H9 (cell line): Measurements from ENCODE around the gene SH2D1B. TPM values are rescaled to one million over a fixed set of nuclear protein-coding genes. Genes with fewer than 3 reads are reported as not detected.
A peak's percentile ranks its signal among the peaks of the same experiment; 100 is the strongest.

Experiments used
- DNase-seq: peaks from one replicate; pipeline ENCODE4 v3.0.0-alpha.2; 2017
- H2AFZ ChIP-seq: one replicate; pipeline ENCODE4 v1.6.1; 2013; ENCODE audit warnings: mild to moderate bottlenecking, low read length, control low read depth, moderate library complexity
- H2AK5ac ChIP-seq: 2 replicates; pipeline ENCODE4 v1.6.1; 2013; ENCODE audit warnings: low read length, control low read depth, mixed read lengths; ENCODE audit not compliant: insufficient read length
- H2BK120ac ChIP-seq: one replicate; pipeline ENCODE4 v1.6.1; 2013; ENCODE audit warnings: low read depth, mild to moderate bottlenecking, low read length, control low read depth, inconsistent platforms; ENCODE audit not compliant: poor library complexity, severe bottlenecking
- H2BK12ac ChIP-seq: 2 replicates; pipeline ENCODE4 v1.6.1; 2013; ENCODE audit warnings: low read length, control low read depth, mixed read lengths, low read depth; ENCODE audit not compliant: insufficient read length
- H2BK15ac ChIP-seq: 2 replicates; pipeline ENCODE4 v1.6.1; 2013; ENCODE audit warnings: low read depth, low read length, control low read depth
- H2BK20ac ChIP-seq: one replicate; pipeline ENCODE4 v1.6.1; 2013; ENCODE audit warnings: low read depth, mild to moderate bottlenecking, low read length, control low read depth, inconsistent platforms; ENCODE audit not compliant: poor library complexity, severe bottlenecking
- H2BK5ac ChIP-seq: 2 replicates; pipeline ENCODE4 v1.6.1; 2013; ENCODE audit warnings: low read length, control low read depth, mixed read lengths; ENCODE audit not compliant: insufficient read length
- H3K14ac ChIP-seq: 2 replicates; pipeline ENCODE4 v1.6.1; 2013; ENCODE audit warnings: low read length, control low read depth; ENCODE audit not compliant: insufficient read depth
- H3K18ac ChIP-seq: 2 replicates; pipeline ENCODE4 v1.6.1; 2013; ENCODE audit warnings: low read depth, mild to moderate bottlenecking, mixed read lengths, low read length, control low read depth; ENCODE audit not compliant: insufficient read length
- H3K23ac ChIP-seq: 2 replicates; pipeline ENCODE4 v1.6.1; 2013; ENCODE audit warnings: low read length, control low read depth, mixed read lengths, low read depth; ENCODE audit not compliant: insufficient read length
- H3K23me2 ChIP-seq: 2 replicates; pipeline ENCODE4 v1.6.1; 2013; ENCODE audit warnings: low read depth, mild to moderate bottlenecking, mixed read lengths, low read length, control low read depth; ENCODE audit not compliant: insufficient read length, poor library complexity, severe bottlenecking
- H3K27ac ChIP-seq: 2 replicates; pipeline ENCODE4 v1.5.1; 2013; ENCODE audit warnings: low read length, control low read depth, mixed read lengths, low read depth; ENCODE audit not compliant: insufficient read length
- H3K27me3 ChIP-seq: 2 replicates; pipeline ENCODE4 v1.6.1; 2013; ENCODE audit warnings: low read length, control low read depth, inconsistent platforms; ENCODE audit not compliant: insufficient read depth
- H3K4ac ChIP-seq: 2 replicates; pipeline ENCODE4 v1.6.1; 2013; ENCODE audit warnings: low read depth, mild to moderate bottlenecking, control low read depth, inconsistent platforms, low read length, moderate library complexity
- H3K4me1 ChIP-seq: 2 replicates; pipeline ENCODE4 v1.6.1; 2013; ENCODE audit warnings: low read length, control low read depth, inconsistent platforms; ENCODE audit not compliant: insufficient read depth
- H3K4me2 ChIP-seq: 2 replicates; pipeline ENCODE4 v1.6.1; 2013; ENCODE audit warnings: low read length, control low read depth, mixed read lengths; ENCODE audit not compliant: insufficient read length, insufficient read depth
- H3K56ac ChIP-seq: 2 replicates; pipeline ENCODE4 v1.6.1; 2013; ENCODE audit warnings: low read depth, mild to moderate bottlenecking, mixed read lengths, low read length, control low read depth; ENCODE audit not compliant: insufficient read length
- H3K79me1 ChIP-seq: 2 replicates; pipeline ENCODE4 v1.6.1; 2013; ENCODE audit warnings: low read depth, mild to moderate bottlenecking, moderate library complexity, low read length, control low read depth, inconsistent platforms; ENCODE audit not compliant: insufficient read depth, poor library complexity, severe bottlenecking
- H3K79me2 ChIP-seq: 2 replicates; pipeline ENCODE4 v1.6.1; 2013; ENCODE audit warnings: low read length, control low read depth, inconsistent platforms; ENCODE audit not compliant: insufficient read depth
- H3K9ac ChIP-seq: 2 replicates; pipeline ENCODE4 v1.6.1; 2013; ENCODE audit warnings: low read length, control low read depth, mixed read lengths; ENCODE audit not compliant: insufficient read length; ENCODE audit errors: extremely low read depth
- H3K9me3 ChIP-seq: one replicate; pipeline ENCODE4 v1.6.1; 2013; ENCODE audit warnings: low read depth, low read length, inconsistent platforms; ENCODE audit not compliant: control insufficient read depth
- H3T11ph ChIP-seq: one replicate; pipeline ENCODE4 v1.6.1; 2013; ENCODE audit warnings: mild to moderate bottlenecking, low read length, control low read depth, inconsistent platforms
- H4K20me1 ChIP-seq: one replicate; pipeline ENCODE4 v1.6.1; 2013; ENCODE audit not compliant: control insufficient read depth, insufficient read length, insufficient read depth
- H4K5ac ChIP-seq: 2 replicates; pipeline ENCODE4 v1.6.1; 2013; ENCODE audit warnings: low read depth, mild to moderate bottlenecking, mixed read lengths, low read length, control low read depth; ENCODE audit not compliant: insufficient read length
- H4K8ac ChIP-seq: replicated peaks from 2 replicates; pipeline ENCODE4 v1.6.1; 2013; ENCODE audit warnings: low read length, control low read depth, mixed read lengths, low read depth; ENCODE audit not compliant: insufficient read length
- H4K91ac ChIP-seq: 2 replicates; pipeline ENCODE4 v1.6.1; 2013; ENCODE audit warnings: low read depth, mild to moderate bottlenecking, moderate library complexity, mixed read lengths, low read length, control low read depth; ENCODE audit not compliant: insufficient read length
- H3K27ac Mint-ChIP-seq, 3 experiments: 2 replicates in 2 of 3; 3 replicates in 1 of 3; pipeline ENCODE4 v1.8.0; 2020 to 2021; ENCODE audit warnings: mixed read lengths in 3 of 3, mild to moderate bottlenecking in 1 of 3, moderate library complexity in 1 of 3
- H3K27me3 Mint-ChIP-seq: 2 replicates; pipeline ENCODE4 v1.8.0; 2021; ENCODE audit warnings: low read depth, mild to moderate bottlenecking, moderate library complexity, mixed read lengths
- H3K36me3 Mint-ChIP-seq, 3 experiments: 2 replicates in 2 of 3; 3 replicates in 1 of 3; pipeline ENCODE4 v1.8.0; 2020 to 2021; ENCODE audit warnings: low read depth in 3 of 3, mixed read lengths in 3 of 3; ENCODE audit not compliant: insufficient read depth in 1 of 3
- H3K4me1 Mint-ChIP-seq, 2 experiments: 2 replicates each; pipeline ENCODE4 v1.8.0; 2020; ENCODE audit warnings: mixed read lengths in 2 of 2
- H3K4me3 Mint-ChIP-seq, 2 experiments: 2 replicates in 1 of 2; 3 replicates in 1 of 2; pipeline ENCODE4 v1.8.0; 2020 to 2021; ENCODE audit warnings: mild to moderate bottlenecking in 2 of 2, mixed read lengths in 2 of 2, moderate library complexity in 1 of 2
- H3K9me3 Mint-ChIP-seq, 2 experiments: 2 replicates in 1 of 2; 3 replicates in 1 of 2; pipeline ENCODE4 v1.8.0; 2020; ENCODE audit warnings: mild to moderate bottlenecking in 2 of 2, mixed read lengths in 2 of 2, moderate library complexity in 1 of 2
- CTCF ChIP-seq: fragments of 200-600 bp; sonication (generic); conservative IDR thresholded peaks from 3 replicates; pipeline ENCODE4 v1.8.0; 2021; ENCODE audit warnings: antibody characterized with exemption, mild to moderate bottlenecking
- WGBS: extraction: QIAGEN DNeasy Blood & Tissue Kit; methylation state at CpG from one replicate; pipeline ENCODE4 v1.1.7; 2013; ENCODE audit warnings: missing lambda C conversion rate, low lambda C conversion rate, mixed read lengths; ENCODE audit not compliant: insufficient read length; ENCODE audit errors: extremely low coverage; 5-methylcytosine and 5-hydroxymethylcytosine counted together
- total RNA-seq: library from RNA; stranded (reverse); gene quantifications from 2 replicates; pipeline ENCODE4 v1.2.1, GENCODE V29; 2021

SH2D1B gene
- total RNA-seq, 1 experiment from 2014 or later: not detected

DNA sequence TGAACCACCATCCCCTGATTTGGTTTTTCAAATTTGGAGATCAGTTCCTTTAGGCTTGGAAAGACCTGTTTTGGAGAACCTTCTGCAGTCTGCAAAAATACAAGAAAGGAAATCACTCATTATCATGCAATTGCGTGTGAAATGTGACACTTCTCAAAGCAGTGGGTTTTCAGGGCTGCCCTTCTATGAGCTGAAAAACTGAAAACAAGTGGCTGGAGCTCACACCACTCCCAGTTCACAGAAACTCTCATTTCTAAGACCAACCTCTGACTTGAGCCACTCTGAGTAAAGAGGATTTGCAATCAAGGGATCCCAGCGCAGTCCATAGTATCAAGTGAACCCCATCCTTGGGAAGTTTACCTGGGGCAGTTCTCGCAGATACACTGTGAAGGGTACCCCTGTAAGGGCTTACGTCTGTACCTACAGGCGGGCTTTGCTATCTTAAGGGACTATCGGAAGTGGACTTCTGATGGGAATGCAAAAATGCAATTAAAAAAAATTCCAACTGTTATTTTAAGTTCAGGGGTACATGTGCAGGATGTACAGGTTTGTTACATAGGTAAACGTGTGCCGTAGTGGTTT lies 12.8 kb downstream of the SH2D1B start:
- no peak overlapping the region for H2AFZ ChIP-seq

More for the DNA sequence above, 12.8 kb downstream of the SH2D1B start:
- Histone ChIP-seq H4K20me1 (no peaks in the 10 kb centered on the region), H3K4me1 (peaks cover 4% of the 10 kb centered on the region; the same call in 1 of the 2 replicates), H4K5ac (no peak overlapping the region), H4K8ac (no peak overlapping the region), H2AK5ac (no peak overlapping the region), H3K18ac (no peak overlapping the region), H3K79me1 (no peaks in the 10 kb centered on the region), H3K9ac (no peak overlapping the region), H3K14ac (no peak overlapping the region), H3K9me3 (no peaks in the 10 kb centered on the region), H4K91ac (no peak overlapping the region), H3K23me2 (no peaks in the 10 kb centered on the region), H3K23ac (no peak overlapping the region), H2BK20ac (no peak overlapping the region), H3K27ac (no peak overlapping the region), H2BK120ac (no peak overlapping the region), H3K4ac (no peak overlapping the region), H3K4me2 (peak overlapping the region; percentile 10), H2BK12ac (no peak overlapping the region), H3K56ac (no peak overlapping the region), H3T11ph (no peak overlapping the region), H2BK15ac (no peak overlapping the region), H3K79me2 (no peaks in the 10 kb centered on the region), H2BK5ac (no peak overlapping the region), H3K27me3 (no peaks in the 10 kb centered on the region)
- no peaks in the 10 kb centered on the region for H3K36me3 Mint-ChIP-seq
- peak overlapping the region in 1 of 3 experiments; percentile 53; a peak in 1 of 7 replicates for H3K27ac Mint-ChIP-seq
- WGBS: no CpG with 5 or more reads among the region's 8 CpGs
- no peak overlapping the region for H3K4me3 Mint-ChIP-seq
- no peaks in the 10 kb centered on the region; a peak in 1 of 5 replicates for H3K9me3 Mint-ChIP-seq
- no peak for TF ChIP-seq CTCF
- no peak for DNase-seq
- peaks cover 6% of the 10 kb centered on the region for H3K27me3 Mint-ChIP-seq
- peaks cover 22 to 27% of the 10 kb centered on the region in 2 experiments for H3K4me1 Mint-ChIP-seq
